ENCODE results near the gene DEAF1. TPM values are rescaled to one million over a fixed set of nuclear protein-coding genes. Genes with fewer than 3 reads are reported as not detected.

The DEAF1 gene
- total and polyA plus RNA-seq, 9 of the 15 experiments (the other 6 are each of a cell fraction or from before 2014, with no cell fraction given), result 2.0 to 69.1 (median 26.8) TPM

DNA sequence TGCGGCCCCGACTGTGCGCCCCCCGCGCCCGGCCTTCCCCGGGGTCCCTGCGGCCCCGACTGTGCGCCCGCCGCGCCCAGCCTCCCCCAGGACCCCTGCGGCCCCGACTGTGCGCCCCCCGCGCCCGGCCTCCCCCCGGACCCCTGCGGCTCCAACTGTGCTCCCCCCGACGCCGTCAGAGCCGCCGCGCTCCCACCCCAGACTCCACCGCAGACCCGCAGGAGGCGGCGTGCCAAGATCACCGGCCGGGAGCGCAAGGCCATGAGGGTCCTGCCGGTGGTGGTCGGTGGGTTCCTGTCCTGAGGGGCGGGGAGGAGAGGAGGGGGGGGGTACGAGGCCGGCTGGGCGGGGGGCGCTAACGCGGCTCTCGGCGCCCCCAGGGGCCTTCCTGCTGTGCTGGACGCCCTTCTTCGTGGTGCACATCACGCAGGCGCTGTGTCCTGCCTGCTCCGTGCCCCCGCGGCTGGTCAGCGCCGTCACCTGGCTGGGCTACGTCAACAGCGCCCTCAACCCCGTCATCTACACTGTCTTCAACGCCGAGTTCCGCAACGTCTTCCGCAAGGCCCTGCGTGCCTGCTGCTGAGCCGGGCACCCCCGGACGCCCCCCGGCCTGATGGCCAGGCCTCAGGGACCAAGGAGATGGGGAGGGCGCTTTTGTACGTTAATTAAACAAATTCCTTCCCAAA is 54.9 kb downstream of the DEAF1 start:
- FAIRE-seq (no peak), ATAC-seq (no peak), DNase-seq (ENCODE audit: extremely low read depth in 1 of 4, low spot score in 3 of 4) (no peak)
- intact Hi-C loops (cut with micrococcal nuclease), result no loop called here
- Histone ChIP-seq H3K9me3 (replicated peaks; ENCODE audit: control insufficient read depth, insufficient read depth, low read depth, low read length) (peaks cover 2% of the 10 kb centered on the region; the same call in 1 of the 2 replicates), H3K4me1 (replicated peaks in 1 of 2; ENCODE audit: control insufficient read depth in 2 of 2, insufficient read depth in 2 of 2, low read length in 2 of 2) (peaks cover 0 to 36% of the 10 kb centered on the region in 2 experiments; a peak in 2 of 5 replicates), H3K4me3 (no peak overlapping the region), H4K20me1 (replicated peaks; ENCODE audit: control insufficient read depth, insufficient read depth, low read length) (no peaks in the 10 kb centered on the region), H3K27me3 (ENCODE audit: control insufficient read depth in 2 of 2, insufficient read depth in 2 of 2, low read length in 2 of 2) (no peaks in the 10 kb centered on the region), H3K79me2 (ENCODE audit: control insufficient read depth, insufficient read depth, low read length) (peaks cover 2% of the 10 kb centered on the region; the same call in 1 of the 3 replicates), H3K4me2 (ENCODE audit: insufficient read depth, low read length) (no peak overlapping the region), H3K9ac (ENCODE audit: insufficient read depth in 1 of 2, low read depth in 2 of 2, low read length in 2 of 2) (no peak overlapping the region), H3K27ac (ENCODE audit: extremely low read depth, low read depth, low read length) (no peak overlapping the region), H3K36me3 (ENCODE audit: control insufficient read depth, insufficient read depth, low read length) (peaks cover 58% of the 10 kb centered on the region; the same call in 2 of the 3 replicates), H2AFZ (ENCODE audit: low read depth, low read length) (no peak overlapping the region), H3K9me1 (ENCODE audit: control insufficient read depth, insufficient read depth, low read length) (no peaks in the 10 kb centered on the region)
- no TSS peak for BruUV-seq (replicated peaks)
- in situ Hi-C loops (cut with MboI), result no loop called here
- POLR2A ChIA-PET, result no interaction called here
- TF ChIP-seq POLR2G (IDR thresholded peaks at IDR 0.05; ENCODE audit: low read depth, low read length) (peak; percentile 40; the same call in 1 of the 2 replicates), RBM17 (IDR thresholded peaks at IDR 0.05; ENCODE audit: borderline replicate concordance, low read depth, low read length) (no peak), RBM22 (IDR thresholded peaks at IDR 0.05; ENCODE audit: low read depth, low read length, poor library complexity, severe bottlenecking) (peak; percentile 86)
- CTCF ChIA-PET (ENCODE audit: low intra/inter-chr PET ratio), result no interaction called here
- over 99% methylated on average over 21 of the region's 69 CpGs for WGBS (ENCODE audit: insufficient coverage, low coverage, missing lambda C conversion rate)

- H3K27me3 ChIP-seq (ENCODE audit: control insufficient read depth in 2 of 2, insufficient read depth in 2 of 2, low read length in 2 of 2), result no peaks in the 10 kb centered on the region
- intact Hi-C loops (cut with micrococcal nuclease), result no loop called here
These were observed 55.6 kb downstream of the DEAF1 start for GRCh38 chr11:639332-639955.

More at GRCh38 chr11:639332-639955, 55.6 kb downstream of the DEAF1 start:
- H3K4me3 ChIP-seq, result no peak overlapping the region
- no peaks in the 10 kb centered on the region for H4K20me1 ChIP-seq (replicated peaks; ENCODE audit: control insufficient read depth, insufficient read depth, low read length)
- H3K9me3 ChIP-seq (replicated peaks; ENCODE audit: control insufficient read depth, insufficient read depth, low read depth, low read length), result peaks cover 2% of the 10 kb centered on the region; the same call in 1 of the 2 replicates
- in situ Hi-C loops (cut with MboI), result no loop called here
- ATAC-seq, result no peak
- H3K9ac ChIP-seq (ENCODE audit: insufficient read depth in 1 of 2, low read depth in 2 of 2, low read length in 2 of 2), result no peak overlapping the region
- ChIA-PET CTCF (ENCODE audit: low intra/inter-chr PET ratio) (no interaction called here), POLR2A (no interaction called here)
- TF ChIP-seq, protein P1, sequence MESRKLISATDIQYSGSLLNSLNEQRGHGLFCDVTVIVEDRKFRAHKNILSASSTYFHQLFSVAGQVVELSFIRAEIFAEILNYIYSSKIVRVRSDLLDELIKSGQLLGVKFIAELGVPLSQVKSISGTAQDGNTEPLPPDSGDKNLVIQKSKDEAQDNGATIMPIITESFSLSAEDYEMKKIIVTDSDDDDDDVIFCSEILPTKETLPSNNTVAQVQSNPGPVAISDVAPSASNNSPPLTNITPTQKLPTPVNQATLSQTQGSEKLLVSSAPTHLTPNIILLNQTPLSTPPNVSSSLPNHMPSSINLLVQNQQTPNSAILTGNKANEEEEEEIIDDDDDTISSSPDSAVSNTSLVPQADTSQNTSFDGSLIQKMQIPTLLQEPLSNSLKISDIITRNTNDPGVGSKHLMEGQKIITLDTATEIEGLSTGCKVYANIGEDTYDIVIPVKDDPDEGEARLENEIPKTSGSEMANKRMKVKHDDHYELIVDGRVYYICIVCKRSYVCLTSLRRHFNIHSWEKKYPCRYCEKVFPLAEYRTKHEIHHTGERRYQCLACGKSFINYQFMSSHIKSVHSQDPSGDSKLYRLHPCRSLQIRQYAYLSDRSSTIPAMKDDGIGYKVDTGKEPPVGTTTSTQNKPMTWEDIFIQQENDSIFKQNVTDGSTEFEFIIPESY (CRISPR knock-in tag; IDR thresholded peaks at IDR 0.05), result peak; percentile 86; the same call in 1 of the 2 replicates
- peak; percentile 68 for TF ChIP-seq POLR2G (IDR thresholded peaks at IDR 0.05; ENCODE audit: low read depth, low read length)
- no peak for TF ChIP-seq SPI1 (IDR thresholded peaks at IDR 0.05; ENCODE audit: borderline replicate concordance, low read depth, low read length)
- peaks cover 55% of the 10 kb centered on the region; the same call in 2 of the 3 replicates for H3K36me3 ChIP-seq (ENCODE audit: control insufficient read depth, insufficient read depth, low read length)
- no peak overlapping the region for H3K27ac ChIP-seq (ENCODE audit: extremely low read depth, low read depth, low read length)
- no peak overlapping the region for H2AFZ ChIP-seq (ENCODE audit: low read depth, low read length)
- FAIRE-seq, result no peak
- WGBS (ENCODE audit: insufficient coverage, low coverage, missing lambda C conversion rate), result 98% methylated on average over 12 of the region's 80 CpGs
- no peak overlapping the region for H3K4me2 ChIP-seq (ENCODE audit: insufficient read depth, low read length)
- peaks cover 2% of the 10 kb centered on the region; the same call in 1 of the 3 replicates for H3K79me2 ChIP-seq (ENCODE audit: control insufficient read depth, insufficient read depth, low read length)
- H3K4me1 ChIP-seq (replicated peaks in 1 of 2; ENCODE audit: control insufficient read depth in 2 of 2, insufficient read depth in 2 of 2, low read length in 2 of 2), result peaks cover 0 to 34% of the 10 kb centered on the region in 2 experiments; a peak in 2 of 5 replicates
- BruUV-seq (replicated peaks), result no TSS peak
- H3K9me1 ChIP-seq (ENCODE audit: control insufficient read depth, insufficient read depth, low read length), result no peaks in the 10 kb centered on the region
- no peak for DNase-seq (ENCODE audit: extremely low read depth in 1 of 4, low spot score in 3 of 4)
